Measurements from ENCODE around the gene CHCHD4.
A peak's percentile ranks its signal among the peaks of the same experiment; 100 is the strongest.
"Not testable (repeated sequence)": the region's sequence is repeated elsewhere in the genome, so short reads cannot be mapped to it uniquely, and the experiment has no call there.

Gene CHCHD4

GRCh38 chr3:14121859-14122258 is 2.8 kb downstream of the CHCHD4 start:
- no peaks in the 10 kb centered on the region for H3K9me3 Mint-ChIP-seq
- H3K4me1 Mint-ChIP-seq, result peaks cover 57% of the 10 kb centered on the region
- no peak overlapping the region for H3K4me3 Mint-ChIP-seq

GRCh38 chr3:14120921-14121448 is 3.7 kb downstream of the CHCHD4 start:
- H3K27me3 Mint-ChIP-seq, ATAC-seq, H3K4me3 Mint-ChIP-seq, H3K9me3 Mint-ChIP-seq, DNase-seq: not testable (repeated sequence)
- peak overlapping the region in 1 of 2 donors; percentile 34 for H3K27ac Mint-ChIP-seq
- H3K4me1 Mint-ChIP-seq, result peaks cover 48% of the 10 kb centered on the region

More at GRCh38 chr3:14121859-14122258, 2.8 kb downstream of the CHCHD4 start:
- Mint-ChIP-seq H3K27me3 (no peaks in the 10 kb centered on the region), H3K27ac (no peak overlapping the region)
- ATAC-seq, result no peak
- DNase-seq, result no peak

GRCh38 chr3:14120111-14120920 is 4.4 kb downstream of the CHCHD4 start:
- peaks cover 44% of the 10 kb centered on the region for H3K4me1 Mint-ChIP-seq
- no peak for DNase-seq
- peak overlapping the region in 1 of 2 donors; percentile 52 for H3K27ac Mint-ChIP-seq

GRCh38 chr3:14119651-14120050 is 5.0 kb downstream of the CHCHD4 start:
- Mint-ChIP-seq H3K4me1 (peaks cover 44% of the 10 kb centered on the region), H3K4me3 (no peak overlapping the region), H3K27ac (peak overlapping the region in 1 of 2 donors; percentile 76), H3K9me3 (no peaks in the 10 kb centered on the region), H3K27me3 (no peaks in the 10 kb centered on the region)
- ATAC-seq (no peak), DNase-seq (no peak)

More at GRCh38 chr3:14120111-14120920, 4.4 kb downstream of the CHCHD4 start:
- Mint-ChIP-seq H3K27me3 (no peaks in the 10 kb centered on the region), H3K9me3 (no peaks in the 10 kb centered on the region), H3K4me3 (no peak overlapping the region)
- no peak for ATAC-seq

GRCh38 chr3:14118400-14119381 is 6.0 kb downstream of the CHCHD4 start:
- no peaks in the 10 kb centered on the region for H3K27me3 Mint-ChIP-seq
- H3K4me1 Mint-ChIP-seq, result peaks cover 41% of the 10 kb centered on the region
- no peaks in the 10 kb centered on the region for H3K9me3 Mint-ChIP-seq
- ATAC-seq, result no peak
- DNase-seq, result no peak
- H3K4me3 Mint-ChIP-seq, result no peak overlapping the region
- peak overlapping the region in 1 of 2 donors; percentile 89 for H3K27ac Mint-ChIP-seq

GRCh38 chr3:14117468-14118399 is 6.9 kb downstream of the CHCHD4 start:
- peaks cover 32% of the 10 kb centered on the region for H3K4me1 Mint-ChIP-seq
- H3K4me3 Mint-ChIP-seq, result no peak overlapping the region
- H3K9me3 Mint-ChIP-seq, result no peaks in the 10 kb centered on the region
- DNase-seq (no peak), ATAC-seq (no peak)
- H3K27ac Mint-ChIP-seq, result peak overlapping the region in 1 of 2 donors; percentile 89
- no peaks in the 10 kb centered on the region for H3K27me3 Mint-ChIP-seq

- Mint-ChIP-seq H3K9me3 (no peaks in the 10 kb centered on the region), H3K4me1 (peaks cover 5% of the 10 kb centered on the region), H3K27ac (no peak overlapping the region), H3K4me3 (no peak overlapping the region), H3K27me3 (no peaks in the 10 kb centered on the region)
- no peak for ATAC-seq
- no peak for DNase-seq
These were observed 10.6 kb downstream of the CHCHD4 start for GRCh38 chr3:14113965-14114635.

- DNase-seq, result no peak
- Mint-ChIP-seq H3K27me3 (no peaks in the 10 kb centered on the region), H3K4me3 (no peak overlapping the region), H3K9me3 (no peaks in the 10 kb centered on the region), H3K27ac (peak overlapping the region in 1 of 2 donors; percentile 5), H3K4me1 (no peaks in the 10 kb centered on the region)
- ATAC-seq, result no peak
These were observed 14.0 kb downstream of the CHCHD4 start for GRCh38 chr3:14110699-14111098.

- not testable (repeated sequence) for H3K4me3 Mint-ChIP-seq, H3K27ac Mint-ChIP-seq, H3K9me3 Mint-ChIP-seq, H3K27me3 Mint-ChIP-seq, DNase-seq, ATAC-seq, H3K4me1 Mint-ChIP-seq
These were observed 14.8 kb downstream of the CHCHD4 start for GRCh38 chr3:14109821-14110220.

GRCh38 chr3:14097616-14098391 is 26.9 kb downstream of the CHCHD4 start:
- ATAC-seq (no peak), DNase-seq (no peak)
- Mint-ChIP-seq H3K4me1 (no peaks in the 10 kb centered on the region), H3K27me3 (peaks cover 30% of the 10 kb centered on the region), H3K9me3 (peaks cover 5 to 11% of the 10 kb centered on the region in 2 donors), H3K4me3 (no peak overlapping the region), H3K27ac (no peak overlapping the region)

- Mint-ChIP-seq H3K27me3 (peaks cover 30% of the 10 kb centered on the region), H3K4me3 (no peak overlapping the region), H3K4me1 (no peaks in the 10 kb centered on the region), H3K27ac (no peak overlapping the region), H3K9me3 (peaks cover 5 to 11% of the 10 kb centered on the region in 2 donors)
- ATAC-seq (no peak), DNase-seq (no peak)
These were observed 27.9 kb downstream of the CHCHD4 start for GRCh38 chr3:14096742-14097141.

GRCh38 chr3:14093831-14094230 is 30.8 kb downstream of the CHCHD4 start:
- peaks cover 46% of the 10 kb centered on the region for H3K27me3 Mint-ChIP-seq
- H3K27ac Mint-ChIP-seq, result peak overlapping the region in 1 of 2 donors; percentile 14
- H3K9me3 Mint-ChIP-seq, result peaks cover 5 to 19% of the 10 kb centered on the region in 2 donors
- DNase-seq, result no peak
- ATAC-seq, result no peak
- H3K4me3 Mint-ChIP-seq, result no peak overlapping the region
- no peaks in the 10 kb centered on the region for H3K4me1 Mint-ChIP-seq

- DNase-seq, result no peak
- H3K27me3 Mint-ChIP-seq, result peaks cover 42% of the 10 kb centered on the region
- H3K4me1 Mint-ChIP-seq, result no peaks in the 10 kb centered on the region
- H3K9me3 Mint-ChIP-seq, result peaks cover 8 to 22% of the 10 kb centered on the region in 2 donors
- no peak for ATAC-seq
- no peak overlapping the region for H3K4me3 Mint-ChIP-seq
- no peak overlapping the region for H3K27ac Mint-ChIP-seq
These were observed 32.2 kb downstream of the CHCHD4 start for GRCh38 chr3:14092464-14092863.
